Measurements from ENCODE around the gene NCK2. TPM values are rescaled to one million over a fixed set of nuclear protein-coding genes. Genes with fewer than 3 reads are reported as not detected.

Gene NCK2
- polyA plus RNA-seq, 1 of the 3 experiments (the other 2 are of a cell fraction): 42.8 TPM

- DNase-seq: no peak
- peaks cover 0 to 6% of the 10 kb centered on the region in 2 experiments; a peak in 1 of 4 replicates for H3K4me1 ChIP-seq (ENCODE audit: control insufficient read depth in 1 of 2, insufficient read depth in 2 of 2, low read depth in 1 of 2, low read length in 1 of 2)
Observed at GRCh38 chr2:105834931-105835330, 90.2 kb downstream of the NCK2 start.

More at GRCh38 chr2:105834931-105835330, 90.2 kb downstream of the NCK2 start:
- ChIA-PET CTCF (no interaction called here), POLR2A (no interaction called here)
- H3F3A ChIP-seq (replicated peaks; ENCODE audit: insufficient read depth): peaks cover 6% of the 10 kb centered on the region
- H3K4me2 ChIP-seq: no peak overlapping the region
- H3K27me3 ChIP-seq (ENCODE audit: insufficient read depth): no peaks in the 10 kb centered on the region
- H3K79me2 ChIP-seq (ENCODE audit: insufficient read depth): peaks cover 77% of the 10 kb centered on the region
- peaks cover 25% of the 10 kb centered on the region for H3K9me3 ChIP-seq
- H3K27ac ChIP-seq (ENCODE audit: low read depth in 2 of 2, low read length in 1 of 2): no peak overlapping the region
- H4K20me1 ChIP-seq (ENCODE audit: insufficient read depth): peaks cover 27% of the 10 kb centered on the region; the same call in 1 of the 2 replicates
- no peak overlapping the region for H3K9ac ChIP-seq
- TF ChIP-seq JUND (IDR thresholded peaks at IDR 0.05): no peak
- TF ChIP-seq TAF1 (IDR thresholded peaks at IDR 0.05; ENCODE audit: borderline replicate concordance, low read depth, low read length): no peak
- no peak for TF ChIP-seq RFX5 (IDR thresholded peaks at IDR 0.05; ENCODE audit: low read length)
- no peak for TF ChIP-seq ZBTB33 (IDR thresholded peaks at IDR 0.05; ENCODE audit: borderline replicate concordance, low read depth)
- no peak for TF ChIP-seq IRF3 (IDR thresholded peaks at IDR 0.05; ENCODE audit: low read depth, low read length)
- no peak for TF ChIP-seq RAD21 (IDR thresholded peaks at IDR 0.05; ENCODE audit: low read length)
- no peak for TF ChIP-seq CHD2 (IDR thresholded peaks at IDR 0.05; ENCODE audit: low read length, partially characterized antibody)
- no peak for TF ChIP-seq POLR2AphosphoS5 (IDR thresholded peaks at IDR 0.05; ENCODE audit: low read depth, low read length)
- no peak for TF ChIP-seq YY1 (IDR thresholded peaks at IDR 0.05; ENCODE audit: low read depth)
- no peak for TF ChIP-seq TEAD4 (IDR thresholded peaks at IDR 0.05; ENCODE audit: borderline replicate concordance, insufficient read depth)
- TF ChIP-seq FOSL2 (IDR thresholded peaks at IDR 0.05; ENCODE audit: borderline replicate concordance, low read depth): no peak
- TF ChIP-seq RCOR1 (IDR thresholded peaks at IDR 0.05; ENCODE audit: low read length): no peak
- TF ChIP-seq MEF2A (IDR thresholded peaks at IDR 0.05; ENCODE audit: borderline replicate concordance, low read depth): no peak
- TF ChIP-seq CTCF (IDR thresholded peaks at IDR 0.05): no peak
- TF ChIP-seq ELF1 (IDR thresholded peaks at IDR 0.05): no peak
- H3K4me3 ChIP-seq (ENCODE audit: low read depth in 2 of 2, low read length in 1 of 2): no peak overlapping the region
- WGBS (ENCODE audit: low lambda C conversion rate): 95% methylated on average over 1 of the region's 1 CpG
- no peak overlapping the region for H2AFZ ChIP-seq (ENCODE audit: low read depth)
- peaks cover 0 to 6% of the 10 kb centered on the region in 2 experiments for H3K36me3 ChIP-seq (replicated peaks in 1 of 2; ENCODE audit: control insufficient read depth in 1 of 2, insufficient read depth in 2 of 2, low read length in 1 of 2)
- H3K9me2 ChIP-seq: no peaks in the 10 kb centered on the region; the same call in 1 of the 2 replicates

All from SK-N-SH (cell line).